Adrenal gland (tissue), 5 donors: ENCODE results near the gene ASTN2.

ENCODE experiments used
- CTCF ChIP-seq, 6 experiments: fragments of 450-650 bp in 4 of 6; fragments of 200-600 bp in 2 of 6; sonication (generic) in 1 of 6; IDR thresholded peaks; 1 replicate in 5 of 6; 2 replicates in 1 of 6; pipeline versions ENCODE4 v1.5.1 to v1.8.0; 2016 to 2021; ENCODE audit warnings: antibody characterized with exemption in 6 of 6, mild to moderate bottlenecking in 2 of 6, moderate library complexity in 1 of 6
- POLR2A ChIP-seq, 2 donors: fragments of 450-650 bp; IDR thresholded peaks; one replicate each; pipeline ENCODE4 v1.6.1; 2017; ENCODE audit warnings: antibody characterized with exemption in 2 of 2, mild to moderate bottlenecking in 2 of 2, moderate library complexity in 1 of 2
- donor health status: DM: no; HTN: no; CAD: no.

DNA sequence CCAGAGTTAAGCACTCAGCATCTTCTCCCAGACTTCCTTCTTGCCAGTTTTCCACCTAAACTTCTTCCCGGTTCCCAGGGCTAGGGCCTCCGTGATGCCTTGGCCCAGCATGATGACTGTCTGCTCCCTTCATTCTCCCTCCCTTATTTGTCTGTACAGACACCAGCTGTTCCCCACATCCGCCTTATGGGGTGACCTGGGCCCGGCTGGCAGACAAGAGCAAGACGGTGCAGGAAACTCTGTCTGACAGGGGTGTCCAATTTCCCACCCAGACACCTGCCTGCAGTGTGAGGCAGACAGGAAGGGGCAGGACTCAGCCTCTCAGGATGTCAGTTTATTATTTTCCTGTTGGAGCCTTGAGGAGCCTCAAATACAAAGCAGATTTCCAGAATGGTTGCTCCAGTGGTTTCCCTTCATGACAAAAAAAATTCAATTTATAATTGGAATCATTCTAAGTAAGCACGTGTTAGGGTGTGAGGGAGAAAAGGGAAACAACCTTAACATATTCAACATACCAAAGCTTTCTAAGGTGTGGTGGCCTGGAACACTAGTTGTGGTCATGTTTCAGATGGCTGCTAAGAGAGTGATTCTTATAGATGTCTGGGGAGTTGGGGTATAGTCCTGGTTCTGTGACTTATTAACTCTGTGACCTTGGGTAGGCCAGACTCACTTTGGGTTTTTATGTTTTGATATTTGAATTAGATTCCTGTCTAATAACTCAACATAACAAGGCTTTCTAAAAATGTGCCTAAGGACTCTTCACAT lies 1026.7 kb downstream of the ASTN2 start:
- TF ChIP-seq CTCF (IDR thresholded peaks at IDR 0.05) = no peak
- no peak for TF ChIP-seq POLR2A (IDR thresholded peaks at IDR 0.05)
